Astrocyte of the spinal cord (primary cell): ENCODE data around the gene U2SURP.

Experiments used
- DNase-seq: peaks from one replicate; pipeline ENCODE4 v3.0.0; 2011; ENCODE audit warnings: low read depth, low spot score
- H3K4me3 ChIP-seq: 2 replicates; pipeline ENCODE4 v1.5.1; 2011; ENCODE audit warnings: low read depth, mild to moderate bottlenecking, low read length, moderate library complexity
- in situ Hi-C: cut with HindIII; loops from 2 replicates; pipeline ENCODE4 v1.10.0; 2017; ENCODE audit warnings: low sequenced_read_pairs
- TF ChIP-seq, protein P1 (sequence below): IDR thresholded peaks from 2 replicates; pipeline ENCODE4 v1.5.1; 2012; ENCODE audit warnings: low read depth, mild to moderate bottlenecking, low read length, inconsistent platforms

The U2SURP gene

GRCh38 chr3:143089965-143090364, 88.6 kb downstream of the U2SURP start:
- H3K4me3 ChIP-seq: no peak overlapping the region
- in situ Hi-C loops: no loop called here
- no peak for DNase-seq
- TF ChIP-seq, protein P1, sequence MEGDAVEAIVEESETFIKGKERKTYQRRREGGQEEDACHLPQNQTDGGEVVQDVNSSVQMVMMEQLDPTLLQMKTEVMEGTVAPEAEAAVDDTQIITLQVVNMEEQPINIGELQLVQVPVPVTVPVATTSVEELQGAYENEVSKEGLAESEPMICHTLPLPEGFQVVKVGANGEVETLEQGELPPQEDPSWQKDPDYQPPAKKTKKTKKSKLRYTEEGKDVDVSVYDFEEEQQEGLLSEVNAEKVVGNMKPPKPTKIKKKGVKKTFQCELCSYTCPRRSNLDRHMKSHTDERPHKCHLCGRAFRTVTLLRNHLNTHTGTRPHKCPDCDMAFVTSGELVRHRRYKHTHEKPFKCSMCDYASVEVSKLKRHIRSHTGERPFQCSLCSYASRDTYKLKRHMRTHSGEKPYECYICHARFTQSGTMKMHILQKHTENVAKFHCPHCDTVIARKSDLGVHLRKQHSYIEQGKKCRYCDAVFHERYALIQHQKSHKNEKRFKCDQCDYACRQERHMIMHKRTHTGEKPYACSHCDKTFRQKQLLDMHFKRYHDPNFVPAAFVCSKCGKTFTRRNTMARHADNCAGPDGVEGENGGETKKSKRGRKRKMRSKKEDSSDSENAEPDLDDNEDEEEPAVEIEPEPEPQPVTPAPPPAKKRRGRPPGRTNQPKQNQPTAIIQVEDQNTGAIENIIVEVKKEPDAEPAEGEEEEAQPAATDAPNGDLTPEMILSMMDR: no peak

GRCh38 chr3:143090486-143090885, 89.1 kb downstream of the U2SURP start:
- in situ Hi-C loops: no loop called here
- DNase-seq: no peak
- H3K4me3 ChIP-seq: no peak overlapping the region
- TF ChIP-seq, protein P1: no peak

DNA sequence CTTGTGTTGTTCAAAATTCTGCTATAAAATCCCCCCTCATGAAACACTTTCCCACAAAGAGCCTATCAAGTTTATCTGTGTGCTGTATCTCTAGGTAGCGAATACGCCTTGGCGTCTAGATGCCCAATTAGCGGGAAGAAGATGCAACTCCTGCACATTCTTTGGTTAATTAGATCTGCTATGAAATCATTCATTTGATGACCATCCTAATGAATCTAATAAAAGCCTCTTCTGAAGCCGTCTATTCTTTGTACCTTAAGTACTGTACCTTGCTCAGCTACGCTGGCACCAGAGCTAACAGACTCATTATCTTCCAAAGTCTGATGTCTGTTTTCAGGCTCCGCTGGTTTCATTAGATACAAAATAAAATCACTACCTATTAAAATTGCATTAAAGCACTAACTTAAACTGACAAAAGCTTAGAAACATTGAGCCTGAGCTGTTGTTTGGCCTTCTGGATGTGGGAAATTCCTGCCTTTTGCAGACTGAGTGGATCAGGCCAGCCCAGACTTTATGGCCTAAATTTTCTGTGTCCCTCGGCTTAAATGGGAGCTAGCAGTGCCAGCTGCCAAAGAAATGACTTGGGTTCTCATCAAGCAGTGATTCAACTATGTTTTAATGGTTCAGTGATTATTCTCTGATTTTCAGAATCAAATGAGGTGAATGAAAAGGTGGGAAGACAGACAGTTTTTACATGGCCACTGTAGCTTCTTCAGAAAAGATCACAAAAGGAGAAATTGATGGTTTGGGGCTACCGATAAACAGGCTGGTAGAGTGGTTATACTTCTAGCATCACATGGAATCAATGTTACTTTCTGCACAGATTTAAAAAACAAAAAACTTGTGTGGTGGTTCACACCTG, 89.8 kb downstream of the U2SURP start:
- no peak for DNase-seq
- in situ Hi-C loops: no loop called here

DNA sequence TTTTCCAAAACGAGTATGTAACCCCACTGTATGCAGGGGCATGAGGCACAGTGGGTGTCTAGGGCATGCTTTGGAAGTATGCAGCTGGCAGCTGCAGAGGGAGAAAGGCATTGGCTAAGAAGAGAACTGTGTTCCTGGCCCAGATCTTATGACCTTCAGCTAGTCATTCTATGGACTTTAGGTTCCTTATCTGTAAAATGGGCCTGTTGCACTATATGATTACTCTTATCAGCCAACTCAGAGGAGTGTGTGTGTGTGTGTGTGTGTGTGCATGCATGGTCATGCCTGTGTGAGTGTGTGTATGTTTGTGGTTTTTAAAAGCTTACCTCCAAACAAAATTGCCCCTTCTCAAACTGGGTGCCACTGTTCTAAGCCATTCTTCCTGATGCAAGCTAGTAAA, 90.8 kb downstream of the U2SURP start:
- in situ Hi-C loops: no loop called here
- TF ChIP-seq, protein P1: no peak
- no peak for DNase-seq
- H3K4me3 ChIP-seq: no peak overlapping the region

More for the DNA sequence above, 89.8 kb downstream of the U2SURP start:
- H3K4me3 ChIP-seq: no peak overlapping the region
- TF ChIP-seq, protein P1: no peak

DNA sequence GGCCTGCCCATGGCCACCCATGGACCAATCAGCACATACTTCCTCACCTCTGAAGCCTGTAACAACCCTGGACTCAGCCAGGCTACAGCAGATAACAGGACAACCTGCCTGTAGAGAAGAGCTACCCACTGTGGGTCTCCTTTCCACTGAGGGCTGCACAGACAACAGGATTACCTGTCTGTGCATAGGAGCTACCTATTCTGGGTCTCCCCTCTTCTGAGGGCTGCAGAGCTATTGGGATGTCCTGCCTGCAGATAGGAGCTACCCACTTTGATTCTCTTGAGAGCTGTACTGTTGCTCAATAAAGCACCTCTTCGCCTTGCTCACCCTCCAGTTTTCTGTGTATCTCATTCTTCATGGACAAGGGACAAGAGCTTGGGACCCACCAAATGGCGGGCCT, 94.4 kb downstream of the U2SURP start:
- in situ Hi-C loops: no loop called here
- DNase-seq: no peak
- no peak overlapping the region for H3K4me3 ChIP-seq
- TF ChIP-seq, protein P1: no peak

- no peak for DNase-seq
- no peak overlapping the region for H3K4me3 ChIP-seq
- in situ Hi-C loops: no loop called here
- TF ChIP-seq, protein P1: no peak
Measured at GRCh38 chr3:143098032-143098764, 96.8 kb downstream of the U2SURP start.
